MM.1S (cell line): ENCODE data around the gene HSPA12B.

Experiments
- DNase-seq: peaks from one replicate; pipeline ENCODE4 v3.0.0-alpha.2; 2015
- H2AFZ ChIP-seq: fragments of 300-600 bp; sonication (generic); 2 replicates; pipeline ENCODE4 v1.6.0; 2016; ENCODE audit warnings: antibody characterized with exemption, low read length
- H3F3A ChIP-seq: fragments of 300-600 bp; sonication (generic); 2 replicates; pipeline ENCODE4 v1.6.1; 2016; ENCODE audit warnings: mild to moderate bottlenecking, antibody characterized with exemption, low read length, moderate library complexity, mixed read lengths; ENCODE audit not compliant: insufficient read depth
- H3K27ac ChIP-seq: fragments of 300-600 bp; sonication (generic); 2 replicates; pipeline ENCODE4 v1.5.1; 2016; ENCODE audit warnings: mild to moderate bottlenecking, low read length
- H3K27me3 ChIP-seq: fragments of 300-600 bp; sonication (generic); replicated peaks from 2 replicates; pipeline ENCODE4 v1.6.0; 2016; ENCODE audit warnings: low read length; ENCODE audit not compliant: insufficient read depth
- H3K36me3 ChIP-seq: fragments of 300-600 bp; sonication (generic); replicated peaks from 2 replicates; pipeline ENCODE4 v1.6.1; 2016; ENCODE audit warnings: mild to moderate bottlenecking, low read length, mixed read lengths; ENCODE audit not compliant: insufficient read depth
- H3K4me1 ChIP-seq: fragments of 300-600 bp; sonication (generic); 2 replicates; pipeline ENCODE4 v1.6.1; 2016; ENCODE audit warnings: low read length, mixed read lengths
- H3K4me2 ChIP-seq: fragments of 300-600 bp; sonication (generic); 2 replicates; pipeline ENCODE4 v1.6.0; 2016; ENCODE audit warnings: low read depth, low read length
- H3K4me3 ChIP-seq: fragments of 300-600 bp; sonication (generic); 2 replicates; pipeline ENCODE4 v1.5.1; 2016; ENCODE audit warnings: low read length, mixed read lengths
- H3K79me2 ChIP-seq: fragments of 300-600 bp; sonication (generic); 2 replicates; pipeline ENCODE4 v1.6.1; 2016; ENCODE audit warnings: mixed run types, low read length, mixed read lengths
- H3K9ac ChIP-seq: fragments of 300-600 bp; sonication (generic); 2 replicates; pipeline ENCODE4 v1.6.1; 2016; ENCODE audit warnings: low read length, mixed read lengths
- H3K9me2 ChIP-seq: fragments of 300-600 bp; sonication (generic); replicated peaks from 2 replicates; pipeline ENCODE4 v1.6.1; 2016; ENCODE audit warnings: mild to moderate bottlenecking, low read length, mixed read lengths; ENCODE audit not compliant: insufficient read depth
- H3K9me3 ChIP-seq: fragments of 300-600 bp; sonication (generic); replicated peaks from 2 replicates; pipeline ENCODE4 v1.6.1; 2016; ENCODE audit warnings: mild to moderate bottlenecking, low read length, mixed read lengths; ENCODE audit not compliant: insufficient read depth
- H4K20me1 ChIP-seq: fragments of 300-600 bp; sonication (generic); 2 replicates; pipeline ENCODE4 v1.6.1; 2016; ENCODE audit warnings: mild to moderate bottlenecking, low read length, moderate library complexity, mixed read lengths; ENCODE audit not compliant: insufficient read depth
- EZH2 ChIP-seq: fragments of 300-600 bp; sonication (generic); optimal IDR thresholded peaks from 2 replicates; pipeline ENCODE3; 2017; ENCODE audit warnings: low read depth, mild to moderate bottlenecking, antibody characterized with exemption, low read length, mixed read lengths
- EZH2phosphoT487 ChIP-seq: fragments of 300-600 bp; sonication (generic); IDR thresholded peaks from 2 replicates; pipeline ENCODE4 v1.6.1; 2018; ENCODE audit warnings: antibody characterized with exemption, low read length
- TF ChIP-seq, protein P1 (sequence below): fragments of 300-600 bp; sonication (generic); IDR thresholded peaks from 2 replicates; pipeline ENCODE4 v1.5.1; 2016; ENCODE audit warnings: antibody characterized with exemption, low read length, mixed read lengths

The HSPA12B gene

DNA sequence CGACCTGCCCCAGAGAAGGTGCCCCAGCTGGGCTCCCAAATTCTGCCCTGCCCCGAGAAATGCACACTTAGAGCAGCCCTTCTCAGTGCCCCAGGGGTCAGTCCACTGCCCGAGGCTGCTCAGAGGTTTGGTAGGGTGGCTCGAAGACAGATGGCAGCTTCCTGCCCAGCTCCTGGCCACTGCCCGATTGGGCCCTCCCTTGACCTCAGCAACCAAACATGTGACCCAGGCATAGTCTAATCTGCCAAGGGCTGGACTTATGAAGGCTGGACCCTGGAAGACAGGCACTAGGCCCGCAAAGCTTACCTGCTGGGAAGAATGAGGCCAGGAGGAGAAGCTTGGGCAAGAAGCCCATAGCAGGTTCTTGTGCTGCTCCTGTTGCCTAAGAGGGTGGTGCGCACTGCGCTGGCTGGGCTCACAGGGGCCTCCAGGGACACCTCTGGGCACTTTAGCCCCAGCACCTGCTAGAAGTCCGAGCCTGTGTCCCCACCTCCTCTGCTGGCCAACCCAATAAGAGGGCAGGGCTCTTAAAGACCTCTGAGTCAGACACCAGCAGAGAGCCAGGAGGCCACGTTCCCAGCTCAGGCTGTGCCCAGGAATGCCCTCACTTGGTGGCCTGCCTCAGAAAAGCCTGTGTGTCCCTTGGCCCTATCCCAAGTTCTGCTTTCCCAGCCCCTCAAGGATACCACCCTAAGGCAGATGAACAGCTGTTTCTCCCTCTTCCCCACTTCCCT is 25.5 kb upstream of the HSPA12B start:
- H2AFZ ChIP-seq, result no peak overlapping the region
- TF ChIP-seq, protein P1, sequence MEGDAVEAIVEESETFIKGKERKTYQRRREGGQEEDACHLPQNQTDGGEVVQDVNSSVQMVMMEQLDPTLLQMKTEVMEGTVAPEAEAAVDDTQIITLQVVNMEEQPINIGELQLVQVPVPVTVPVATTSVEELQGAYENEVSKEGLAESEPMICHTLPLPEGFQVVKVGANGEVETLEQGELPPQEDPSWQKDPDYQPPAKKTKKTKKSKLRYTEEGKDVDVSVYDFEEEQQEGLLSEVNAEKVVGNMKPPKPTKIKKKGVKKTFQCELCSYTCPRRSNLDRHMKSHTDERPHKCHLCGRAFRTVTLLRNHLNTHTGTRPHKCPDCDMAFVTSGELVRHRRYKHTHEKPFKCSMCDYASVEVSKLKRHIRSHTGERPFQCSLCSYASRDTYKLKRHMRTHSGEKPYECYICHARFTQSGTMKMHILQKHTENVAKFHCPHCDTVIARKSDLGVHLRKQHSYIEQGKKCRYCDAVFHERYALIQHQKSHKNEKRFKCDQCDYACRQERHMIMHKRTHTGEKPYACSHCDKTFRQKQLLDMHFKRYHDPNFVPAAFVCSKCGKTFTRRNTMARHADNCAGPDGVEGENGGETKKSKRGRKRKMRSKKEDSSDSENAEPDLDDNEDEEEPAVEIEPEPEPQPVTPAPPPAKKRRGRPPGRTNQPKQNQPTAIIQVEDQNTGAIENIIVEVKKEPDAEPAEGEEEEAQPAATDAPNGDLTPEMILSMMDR, result no peak
- no peak for TF ChIP-seq EZH2
- TF ChIP-seq EZH2phosphoT487, result no peak
- H3K27ac ChIP-seq, result no peak overlapping the region
- no peaks in the 10 kb centered on the region for H3K79me2 ChIP-seq
- H4K20me1 ChIP-seq, result no peaks in the 10 kb centered on the region
- H3K36me3 ChIP-seq, result no peaks in the 10 kb centered on the region
- no peak for DNase-seq
- H3K4me1 ChIP-seq, result no peaks in the 10 kb centered on the region
- H3K9ac ChIP-seq, result no peak overlapping the region
- H3K9me3 ChIP-seq, result no peaks in the 10 kb centered on the region
- no peaks in the 10 kb centered on the region for H3K9me2 ChIP-seq
- no peaks in the 10 kb centered on the region for H3F3A ChIP-seq
- H3K27me3 ChIP-seq, result no peaks in the 10 kb centered on the region
- no peak overlapping the region for H3K4me3 ChIP-seq
- peak overlapping the region; percentile 39; the same call in 1 of the 2 replicates for H3K4me2 ChIP-seq

DNA sequence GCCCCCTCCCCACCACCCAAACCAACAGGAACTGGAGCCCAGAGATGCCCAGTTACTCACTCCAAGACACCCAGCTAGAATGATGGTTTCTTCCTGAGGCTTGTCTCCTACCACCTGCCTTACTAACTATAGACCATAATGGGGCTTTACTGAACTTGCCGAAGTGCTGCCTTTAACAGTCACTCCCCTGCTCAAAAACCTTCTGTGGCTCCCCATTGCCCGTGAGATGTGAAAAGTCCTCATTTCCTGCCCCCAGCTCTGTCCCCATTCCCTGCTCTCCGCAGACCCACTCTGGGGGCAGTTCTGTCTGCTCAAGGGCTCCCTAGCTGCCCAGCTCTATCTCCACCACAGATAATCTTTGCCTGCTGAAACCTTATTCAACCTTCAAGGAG is 25.0 kb upstream of the HSPA12B start:
- Histone ChIP-seq H3K9me3 (no peaks in the 10 kb centered on the region), H3K36me3 (no peaks in the 10 kb centered on the region), H3K9me2 (no peaks in the 10 kb centered on the region), H3K4me3 (no peak overlapping the region), H3K79me2 (no peaks in the 10 kb centered on the region), H3K9ac (no peak overlapping the region), H4K20me1 (no peaks in the 10 kb centered on the region), H3K4me2 (no peak overlapping the region), H3F3A (no peaks in the 10 kb centered on the region), H2AFZ (no peak overlapping the region), H3K27me3 (no peaks in the 10 kb centered on the region), H3K27ac (no peak overlapping the region), H3K4me1 (no peaks in the 10 kb centered on the region)
- no peak for TF ChIP-seq EZH2phosphoT487
- TF ChIP-seq EZH2, result no peak
- TF ChIP-seq, protein P1, result no peak
- no peak for DNase-seq

DNA sequence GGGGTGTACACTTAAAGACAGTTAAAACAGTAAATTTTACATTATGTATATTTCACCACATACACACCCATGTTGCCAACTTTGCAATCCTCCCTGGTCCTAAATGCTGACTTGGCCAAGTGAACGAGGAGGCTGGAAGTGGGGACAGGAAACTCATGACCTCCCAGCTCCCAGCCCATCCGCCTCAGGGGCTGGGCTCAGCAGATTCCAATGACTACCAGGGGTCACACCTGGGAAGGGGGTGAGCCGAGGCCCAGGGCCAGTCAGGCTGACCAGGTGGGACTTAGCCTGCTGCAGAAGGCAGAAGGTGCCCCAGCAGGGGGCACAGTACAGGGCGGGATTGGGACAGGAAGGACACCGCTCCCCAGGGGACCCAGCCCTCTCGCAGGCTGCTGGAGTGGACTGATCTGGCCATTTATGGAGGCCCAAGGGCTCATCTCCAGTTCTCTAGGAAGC is 22.4 kb upstream of the HSPA12B start:
- H3K27me3 ChIP-seq, result no peaks in the 10 kb centered on the region
- no peaks in the 10 kb centered on the region for H3K79me2 ChIP-seq
- no peaks in the 10 kb centered on the region for H3K9me2 ChIP-seq
- H3K36me3 ChIP-seq, result no peaks in the 10 kb centered on the region
- H3K4me2 ChIP-seq, result no peak overlapping the region
- H3K27ac ChIP-seq, result no peak overlapping the region
- peaks cover 3% of the 10 kb centered on the region; the same call in 1 of the 2 replicates for H3F3A ChIP-seq
- H2AFZ ChIP-seq, result no peak overlapping the region
- no peak overlapping the region for H3K4me3 ChIP-seq
- no peaks in the 10 kb centered on the region for H3K9me3 ChIP-seq
- no peaks in the 10 kb centered on the region for H4K20me1 ChIP-seq
- no peak for DNase-seq
- no peak overlapping the region for H3K9ac ChIP-seq
- H3K4me1 ChIP-seq, result peaks cover 12% of the 10 kb centered on the region
- TF ChIP-seq EZH2phosphoT487 (no peak), EZH2 (no peak)
- TF ChIP-seq, protein P1, result no peak
